Small intestine (tissue), 7 donors: ENCODE measurements around the gene MRO. TPM values are rescaled to one million over a fixed set of nuclear protein-coding genes. Genes with fewer than 3 reads are reported as not detected.
"Not testable (repeated sequence)": the region's sequence is repeated elsewhere in the genome, so short reads cannot be mapped to it uniquely, and the experiment has no call there.

Experiments used
- DNase-seq, 2 donors: peaks; one replicate each; pipeline versions ENCODE4 v3.0.0 to v3.0.0-alpha.2; 2013
- FAIRE-seq: peaks from 2 replicates; lab custom pipeline; 2012; peaks lifted over from hg19 to GRCh38; lab: Jason Lieb, UNC
- H3K27ac ChIP-seq, 3 donors: one replicate each; pipeline ENCODE4 v1.5.1; 2013; ENCODE audit warnings: low read length in 2 of 3, mild to moderate bottlenecking in 2 of 3, control low read depth in 1 of 3, inconsistent platforms in 1 of 3, low read depth in 1 of 3, moderate library complexity in 1 of 3
- H3K27me3 ChIP-seq, 3 donors: one replicate each; pipeline ENCODE4 v1.6.1; 2013; ENCODE audit warnings: low read length in 3 of 3, inconsistent platforms in 1 of 3; ENCODE audit not compliant: control insufficient read depth in 3 of 3, insufficient read depth in 3 of 3
- H3K36me3 ChIP-seq, 3 donors: one replicate each; pipeline ENCODE4 v1.6.1; 2013; ENCODE audit warnings: low read length in 3 of 3, inconsistent platforms in 1 of 3, low read depth in 1 of 3, mild to moderate bottlenecking in 1 of 3, moderate library complexity in 1 of 3; ENCODE audit not compliant: control insufficient read depth in 3 of 3, insufficient read depth in 2 of 3
- H3K4me1 ChIP-seq, 3 donors: one replicate each; pipeline ENCODE4 v1.6.1; 2013; ENCODE audit warnings: low read length in 2 of 3, inconsistent platforms in 1 of 3, low read depth in 1 of 3, mild to moderate bottlenecking in 1 of 3, moderate library complexity in 1 of 3; ENCODE audit not compliant: control insufficient read depth in 3 of 3, insufficient read depth in 2 of 3
- H3K4me3 ChIP-seq, 3 donors: one replicate each; pipeline ENCODE4 v1.5.1; 2013; ENCODE audit warnings: low read length in 3 of 3, control low read depth in 1 of 3, inconsistent platforms in 1 of 3, low read depth in 1 of 3, mild to moderate bottlenecking in 1 of 3, moderate library complexity in 1 of 3
- H3K9me3 ChIP-seq, 2 donors: one replicate each; pipeline ENCODE4 v1.6.1; 2013; ENCODE audit warnings: low read depth in 1 of 2, low read length in 1 of 2; ENCODE audit not compliant: control insufficient read depth in 2 of 2, insufficient read depth in 1 of 2
- WGBS, 3 donors: extraction: QIAGEN DNeasy Blood & Tissue Kit; methylation state at CpG; one replicate each; pipeline ENCODE4 v1.1.7; 2013; 5-methylcytosine and 5-hydroxymethylcytosine counted together
- polyA plus RNA-seq, 4 donors: library from polyadenylated mRNA; stranded (reverse) in 3 of 4; unstranded in 1 of 4; fragments of 200-250 nt in 3 of 4; fragments of 120-200 nt in 1 of 4; gene quantifications; one replicate each; pipeline versions ENCODE4 v1.2.1 to v1.2.3, GENCODE V29; 2013
- donor health status: healthy with polysubstance abuse.
- donor health status: control.
- donor health status: control.
- donor health status: Bipolar disorder and iron deficiency.
- donor health status: healthy.

Gene MRO
- polyA plus RNA-seq, 4 donors, result 2.9 to 19.2 (median 7.7) TPM

DNA sequence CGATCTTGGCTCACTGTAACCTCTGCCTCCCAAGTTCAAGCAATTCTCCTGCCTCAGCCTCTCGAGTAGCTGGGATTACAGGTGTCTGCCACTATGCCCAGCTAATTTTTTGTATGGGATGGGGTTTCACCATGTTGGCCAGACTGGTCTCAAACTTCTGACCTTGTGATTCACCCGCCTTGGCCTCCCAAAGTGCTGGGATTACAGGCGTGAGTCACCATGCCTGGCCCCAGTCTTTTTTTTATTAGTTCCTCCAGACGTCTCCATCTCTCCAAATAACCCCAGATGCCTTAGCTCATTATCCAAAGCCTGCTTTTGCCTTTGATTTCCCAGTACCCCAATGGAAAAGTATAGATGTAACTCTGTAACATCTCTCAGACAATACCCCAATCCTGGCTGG is 37.4 kb upstream of the MRO start:
- not testable (repeated sequence) for FAIRE-seq, H3K4me3 ChIP-seq, H3K27ac ChIP-seq, H3K9me3 ChIP-seq, DNase-seq, H3K36me3 ChIP-seq, H3K27me3 ChIP-seq
- 49 to 74% (median 51%) methylated on average over 5 of the region's 5 CpGs for WGBS, 3 donors
- peaks cover 0 to 22% (median 2%) of the 10 kb centered on the region in 3 donors for H3K4me1 ChIP-seq

DNA sequence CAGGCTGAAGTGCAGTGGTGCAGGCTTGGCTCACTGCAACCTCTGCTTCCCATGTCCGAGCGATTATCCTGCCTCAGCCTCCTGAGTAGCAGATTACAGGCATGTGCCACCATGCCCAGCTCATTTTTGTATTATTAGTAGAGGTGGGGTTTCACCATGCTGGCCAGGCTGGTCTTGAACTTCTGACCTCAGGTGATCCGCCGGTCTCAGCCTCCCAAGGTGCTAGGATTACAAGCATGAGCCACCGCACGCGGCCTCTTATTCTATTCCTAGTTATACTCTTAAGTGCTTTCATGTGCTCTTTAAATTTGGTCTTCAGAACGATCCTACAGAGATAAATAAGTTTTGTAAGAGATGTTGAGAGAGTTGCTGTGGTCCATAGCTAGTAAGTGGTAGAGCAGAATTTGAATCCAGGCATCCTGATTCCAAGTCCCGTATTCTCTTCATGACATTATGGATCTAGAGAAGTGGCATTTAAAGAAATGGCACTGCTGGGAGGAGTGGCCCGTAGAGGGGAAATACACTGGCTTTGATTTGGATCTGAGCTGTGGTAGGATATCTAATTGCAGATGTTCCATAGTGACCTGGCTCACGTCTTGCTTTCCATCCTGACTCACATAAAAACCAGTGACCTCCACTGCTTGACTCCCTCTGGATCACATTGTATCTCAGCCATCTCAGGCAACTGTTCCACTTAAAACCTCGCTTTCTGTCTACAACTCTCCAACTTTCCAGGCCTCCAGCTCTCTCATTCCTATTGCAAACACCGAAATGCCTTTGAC is 36.4 kb upstream of the MRO start:
- H3K4me1 ChIP-seq, result peaks cover 0 to 22% (median 2%) of the 10 kb centered on the region in 3 donors
- FAIRE-seq, result no peak
- no peaks in the 10 kb centered on the region for H3K36me3 ChIP-seq
- no peak for DNase-seq
- H3K27ac ChIP-seq, result no peak overlapping the region
- H3K9me3 ChIP-seq, result no peaks in the 10 kb centered on the region
- no peak overlapping the region for H3K4me3 ChIP-seq
- WGBS, 3 donors, result 90 to 96% (median 94%) methylated on average over 13 of the region's 13 CpGs
- H3K27me3 ChIP-seq, result no peaks in the 10 kb centered on the region

DNA sequence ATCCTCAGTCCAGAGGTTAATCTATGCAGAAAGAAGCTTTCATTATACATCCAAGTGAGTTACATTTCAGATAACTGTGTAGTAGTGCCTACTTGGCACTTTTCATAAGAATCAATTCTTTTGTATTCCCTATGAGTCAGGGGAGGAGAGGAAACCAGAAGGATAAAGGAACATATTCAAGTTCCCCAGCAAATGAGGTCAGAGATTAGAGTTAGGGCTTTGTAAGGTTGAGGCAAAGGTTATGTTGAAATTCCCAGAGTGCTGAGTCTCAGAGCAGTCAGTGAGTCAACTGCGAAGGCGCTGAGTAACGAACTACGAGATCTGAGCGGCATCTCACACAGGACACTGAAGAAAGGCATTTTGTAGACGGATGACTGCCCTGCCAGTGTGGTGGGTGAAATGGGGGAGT is 34.1 kb upstream of the MRO start:
- Histone ChIP-seq H3K36me3 (no peaks in the 10 kb centered on the region), H3K27me3 (no peaks in the 10 kb centered on the region), H3K4me3 (no peak overlapping the region), H3K9me3 (no peaks in the 10 kb centered on the region), H3K4me1 (peaks cover 0 to 22% (median 0%) of the 10 kb centered on the region in 3 donors), H3K27ac (peak overlapping the region; percentile 35 to 85 (median 78))
- DNase-seq, result peak; percentile 82 to 98
- FAIRE-seq, result peak; percentile 19
- 14 to 57% (median 42%) methylated on average over 6 of the region's 6 CpGs for WGBS, 3 donors

DNA sequence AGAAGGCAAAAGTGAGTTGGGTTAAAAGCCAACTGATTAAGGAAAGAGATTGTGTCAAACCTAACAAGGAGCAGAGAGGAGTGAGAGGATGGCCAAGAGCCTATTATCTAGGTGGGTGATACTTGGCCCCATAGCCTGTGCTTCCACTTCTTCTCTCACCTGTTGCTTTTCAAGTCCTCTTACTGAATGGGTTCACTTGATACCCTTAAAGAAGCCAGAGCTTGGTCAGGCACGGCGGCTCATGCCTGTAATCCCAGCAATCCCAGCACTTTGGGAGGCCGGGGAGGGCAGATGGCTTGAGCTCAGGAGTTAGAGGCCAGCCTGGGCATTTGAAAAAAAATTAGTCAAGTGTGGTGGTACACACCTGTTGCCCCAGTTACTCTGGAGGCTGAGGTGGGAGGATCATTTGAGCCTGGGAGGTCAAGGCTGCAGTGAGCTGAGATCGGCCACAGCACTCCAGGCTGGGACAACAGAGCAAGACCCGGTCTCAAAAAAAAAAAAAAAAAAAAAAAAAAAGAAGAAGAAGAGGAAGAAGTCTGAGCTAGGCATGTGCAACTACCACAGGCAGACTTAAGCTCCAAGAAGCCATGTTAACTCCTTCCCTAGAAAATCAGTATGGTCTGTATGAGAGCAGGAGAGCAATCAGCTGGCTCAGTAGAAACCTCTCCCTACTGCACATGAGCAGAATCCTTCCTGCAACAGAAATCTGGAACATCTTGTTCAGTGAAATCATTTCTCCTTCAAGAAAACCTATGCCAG is 30.7 kb upstream of the MRO start:
- WGBS, 3 donors, result 93 to 99% (median 95%) methylated on average over 4 to 5 of the region's 5 CpGs
- Histone ChIP-seq H3K36me3 (no peaks in the 10 kb centered on the region), H3K27ac (no peak overlapping the region), H3K4me1 (peaks cover 0 to 22% (median 0%) of the 10 kb centered on the region in 3 donors), H3K27me3 (no peaks in the 10 kb centered on the region), H3K4me3 (no peak overlapping the region), H3K9me3 (no peaks in the 10 kb centered on the region)
- no peak for DNase-seq
- no peak for FAIRE-seq

DNA sequence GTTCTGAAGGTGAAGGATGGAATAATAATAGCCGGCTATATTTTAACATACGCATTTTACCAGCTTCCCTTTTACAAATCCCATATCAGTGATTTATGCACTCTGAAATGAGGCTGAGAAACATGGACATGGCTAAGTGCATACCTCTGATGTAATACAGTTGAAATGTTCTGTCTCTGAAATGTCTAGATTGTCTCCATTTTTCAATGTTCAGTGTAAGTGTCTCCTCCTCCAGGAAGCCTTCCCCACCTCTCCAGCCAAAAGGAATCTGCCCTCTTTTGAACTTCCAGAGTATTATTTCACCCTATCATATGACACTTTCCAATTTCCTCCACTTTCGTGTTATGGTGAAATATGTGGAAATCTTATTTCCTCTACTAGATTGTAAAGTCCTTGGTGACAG is 29.6 kb upstream of the MRO start:
- H3K36me3 ChIP-seq, result no peaks in the 10 kb centered on the region
- H3K9me3 ChIP-seq, result no peaks in the 10 kb centered on the region
- H3K4me3 ChIP-seq, result no peak overlapping the region
- peaks cover 0 to 15% (median 0%) of the 10 kb centered on the region in 3 donors for H3K4me1 ChIP-seq
- FAIRE-seq, result no peak
- H3K27me3 ChIP-seq, result no peaks in the 10 kb centered on the region
- no peak overlapping the region for H3K27ac ChIP-seq
- DNase-seq, result no peak
- WGBS, 3 donors, result 82 to 88% (median 86%) methylated on average over 3 of the region's 3 CpGs

DNA sequence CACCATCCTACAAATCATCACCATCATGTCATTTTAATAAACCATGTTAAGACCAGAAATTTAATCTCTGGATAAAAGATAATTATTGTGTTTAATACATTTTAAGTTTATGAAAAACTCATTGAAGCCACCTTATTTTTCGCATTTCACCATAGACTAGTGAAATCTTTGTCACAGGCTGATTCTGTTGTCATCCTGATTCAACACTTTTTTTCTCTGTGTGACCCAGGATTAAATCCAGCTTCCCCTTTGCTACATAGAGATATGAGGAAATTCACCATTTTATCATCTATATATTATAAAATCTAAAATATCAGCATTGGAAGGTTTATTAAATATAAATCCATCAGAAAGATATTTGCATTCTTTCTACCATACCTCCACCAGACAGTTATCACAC is 29.2 kb upstream of the MRO start:
- DNase-seq, result no peak
- no peak for FAIRE-seq
- WGBS, 3 donors, result 93 to 97% (median 94%) methylated on average over 1 of the region's 1 CpG
- Histone ChIP-seq H3K36me3 (no peaks in the 10 kb centered on the region), H3K4me1 (peaks cover 0 to 11% (median 0%) of the 10 kb centered on the region in 3 donors), H3K4me3 (no peak overlapping the region), H3K27ac (no peak overlapping the region), H3K27me3 (no peaks in the 10 kb centered on the region), H3K9me3 (no peaks in the 10 kb centered on the region)

DNA sequence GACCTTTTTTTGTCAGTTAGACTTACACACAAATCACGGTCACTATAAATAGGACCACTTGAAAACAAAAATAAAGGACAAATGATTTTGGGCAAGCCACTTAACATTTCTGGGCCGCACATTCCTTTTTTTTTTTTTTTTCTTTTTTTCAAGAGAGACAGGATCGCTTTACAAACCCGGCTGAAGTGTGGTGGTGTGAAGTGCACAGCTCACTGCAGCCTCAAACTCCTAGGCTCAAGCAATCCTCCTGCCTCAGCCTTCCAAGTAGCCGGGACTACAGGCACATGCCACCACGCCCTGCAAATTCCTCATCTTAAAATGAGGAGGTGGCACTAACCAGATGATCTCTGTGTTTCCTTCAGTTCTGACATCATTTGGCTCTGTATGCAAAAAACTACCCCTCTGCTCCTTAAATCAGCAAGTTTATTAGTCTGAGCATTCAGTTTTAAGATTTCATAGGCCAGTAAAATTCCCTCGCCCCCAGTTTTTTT is 28.3 kb upstream of the MRO start:
- Histone ChIP-seq H3K4me1 (peaks cover 0 to 4% (median 0%) of the 10 kb centered on the region in 3 donors), H3K27ac (no peak overlapping the region)
- FAIRE-seq, result no peak

DNA sequence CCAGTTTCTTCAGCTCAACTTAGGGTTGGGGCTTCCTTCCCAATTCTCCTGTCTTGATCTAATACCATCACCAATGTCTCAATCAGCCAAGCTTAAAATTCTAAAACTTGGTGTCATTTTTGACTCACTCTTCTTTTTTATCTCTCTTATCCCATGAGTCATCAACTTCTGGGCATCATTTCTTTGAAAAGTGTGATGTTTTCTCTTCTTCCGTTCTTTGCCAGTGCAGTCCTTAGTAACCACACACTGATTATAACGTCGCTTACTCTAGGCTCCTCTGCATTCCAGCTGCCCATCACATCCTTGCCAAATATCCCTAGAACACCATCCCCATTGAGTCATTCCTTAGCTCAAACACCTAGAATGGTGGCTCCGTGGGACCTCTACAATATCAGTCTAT is 27.4 kb upstream of the MRO start:
- Histone ChIP-seq H3K4me3 (no peak overlapping the region), H3K27me3 (no peaks in the 10 kb centered on the region), H3K36me3 (no peaks in the 10 kb centered on the region), H3K4me1 (no peaks in the 10 kb centered on the region), H3K9me3 (no peaks in the 10 kb centered on the region), H3K27ac (no peak overlapping the region)
- FAIRE-seq, result no peak
- no peak for DNase-seq
- WGBS, 3 donors, result 86 to 91% (median 86%) methylated on average over 4 of the region's 4 CpGs

More for the DNA sequence above, 28.3 kb upstream of the MRO start:
- no peak for DNase-seq
- H3K36me3 ChIP-seq, result no peaks in the 10 kb centered on the region
- H3K27me3 ChIP-seq, result no peaks in the 10 kb centered on the region
- H3K9me3 ChIP-seq, result no peaks in the 10 kb centered on the region
- WGBS, 3 donors, result 70 to 87% (median 79%) methylated on average over 7 of the region's 7 CpGs
- H3K4me3 ChIP-seq, result no peak overlapping the region
